Kidney epithelial cell (primary cell): ENCODE data around the gene PSG5. TPM values are rescaled to one million over a fixed set of nuclear protein-coding genes. Genes with fewer than 3 reads are reported as not detected.
A peak's percentile ranks its signal among the peaks of the same experiment; 100 is the strongest.
"Not testable (repeated sequence)": the region's sequence is repeated elsewhere in the genome, so short reads cannot be mapped to it uniquely, and the experiment has no call there.

Experiments
- DNase-seq: peaks from one replicate; pipeline ENCODE4 v3.0.0-alpha.2; 2010; ENCODE audit warnings: low read depth
- H3K27me3 ChIP-seq: 2 replicates; pipeline ENCODE4 v1.6.0; 2011; ENCODE audit warnings: low read length; ENCODE audit not compliant: control insufficient read depth, insufficient read depth
- H3K36me3 ChIP-seq: 2 replicates; pipeline ENCODE4 v1.5.1; 2011; ENCODE audit warnings: low read length; ENCODE audit not compliant: control insufficient read depth, insufficient read depth
- H3K4me3 ChIP-seq: 2 replicates; pipeline ENCODE4 v1.5.1; 2011; ENCODE audit warnings: low read depth, mild to moderate bottlenecking, control low read depth, low read length
- CTCF ChIP-seq: IDR thresholded peaks from 2 replicates; pipeline ENCODE4 v1.5.1; 2011; ENCODE audit warnings: mild to moderate bottlenecking, moderate library complexity, low read length, control low read depth, inconsistent platforms; ENCODE audit not compliant: insufficient read depth, poor library complexity, severe bottlenecking
- total RNA-seq: library from RNA; depleted of rRNA; stranded (reverse); fragments of >200 nt; gene quantifications from 2 replicates; pipeline ENCODE4 v1.2.3, GENCODE V29; 2015

PSG5 gene
- total RNA-seq, 1 donor from 2014 or later = 0.96 TPM

DNA sequence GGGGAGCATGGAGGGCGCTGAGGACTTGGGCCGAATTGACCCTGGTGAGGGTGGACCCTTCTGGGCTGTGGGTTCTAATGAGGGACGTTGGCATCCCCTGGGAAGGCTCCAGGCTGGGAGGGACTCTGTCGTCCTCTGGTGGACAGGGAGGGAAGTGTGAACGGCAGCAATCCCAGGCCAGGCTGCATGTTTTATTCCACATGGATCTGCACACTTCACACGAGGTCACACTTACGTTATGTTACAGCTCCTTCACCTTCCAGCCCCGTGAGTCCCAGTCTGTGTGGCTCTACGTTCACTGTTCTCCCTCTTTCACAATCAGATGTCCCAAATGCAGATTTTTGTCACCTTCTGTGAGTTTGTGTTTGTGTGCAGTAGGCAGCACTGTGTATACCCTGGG lies 1.8 kb upstream of the PSG5 start:
- H3K27me3 ChIP-seq, H3K36me3 ChIP-seq, DNase-seq, H3K4me3 ChIP-seq: not testable (repeated sequence)
- TF ChIP-seq CTCF = peak; percentile 13

DNA sequence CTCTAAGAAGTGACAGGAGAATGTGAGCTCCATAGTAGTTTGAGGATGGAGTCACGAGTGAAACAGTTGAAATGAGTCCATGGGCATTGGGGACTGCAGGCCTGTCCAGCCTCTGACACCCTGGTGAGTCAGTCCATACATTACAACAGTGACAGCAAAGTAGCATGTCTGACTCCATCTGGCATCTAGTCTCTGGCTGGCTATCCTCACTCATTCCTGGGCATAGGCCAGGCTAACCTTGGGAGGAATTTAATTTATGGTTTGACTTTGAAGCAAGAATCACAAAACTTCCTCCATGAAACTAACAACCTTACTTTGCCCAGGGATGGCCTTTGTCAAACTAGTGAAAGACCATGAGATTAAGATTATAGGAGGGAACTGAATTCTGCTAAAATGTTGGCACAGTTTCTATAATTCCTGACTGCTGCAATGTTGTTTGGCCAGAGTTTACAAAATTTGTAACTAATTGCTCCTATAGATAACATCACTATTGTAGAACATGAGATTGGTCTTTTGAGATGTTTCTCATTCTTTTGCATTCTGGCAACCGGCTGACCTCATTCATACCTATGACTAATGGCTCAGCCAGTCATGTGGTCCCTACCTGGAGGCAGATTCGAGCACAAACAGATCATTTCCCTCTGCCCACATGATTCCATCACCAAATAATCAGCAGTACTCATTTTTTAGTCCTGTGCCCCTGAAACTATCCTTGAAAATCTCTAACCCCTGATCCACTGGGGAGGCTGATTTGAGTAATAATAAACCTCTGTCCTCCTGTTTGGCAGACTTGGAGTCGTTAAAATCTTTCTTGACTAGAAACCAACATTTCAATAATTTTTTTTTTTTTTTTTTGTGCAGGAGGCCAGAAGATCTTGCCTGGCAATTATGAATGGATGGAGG lies 4.2 kb downstream of the PSG5 start:
- not testable (repeated sequence) for H3K4me3 ChIP-seq, H3K27me3 ChIP-seq, H3K36me3 ChIP-seq
- DNase-seq = peak; percentile 65

DNA sequence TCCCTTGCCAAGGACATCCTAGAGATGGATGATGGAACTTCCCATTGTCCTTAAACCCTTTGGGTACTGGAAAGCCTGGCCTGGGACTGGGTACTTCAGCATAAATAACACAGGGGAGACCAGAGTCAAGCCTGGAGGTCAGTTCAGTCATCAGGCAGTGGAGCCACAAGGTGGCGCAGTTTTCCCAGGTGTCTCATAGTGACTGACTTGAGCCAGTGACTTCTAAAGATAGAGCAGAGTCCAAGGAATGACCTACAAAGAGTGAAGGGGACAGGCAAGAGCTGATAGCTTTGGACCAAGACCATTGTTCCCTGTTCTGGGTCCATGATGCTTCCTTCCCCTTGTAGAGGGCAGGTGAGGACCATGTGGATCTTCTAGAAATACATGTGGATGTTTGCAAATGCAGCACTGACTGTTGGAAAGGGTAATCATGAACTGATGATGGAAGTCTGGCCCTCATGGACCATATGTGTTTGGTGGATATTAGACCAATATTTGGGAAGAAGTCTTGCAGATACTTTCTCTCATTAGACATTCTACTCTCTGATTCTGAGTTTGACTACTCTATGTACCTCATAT lies 6.7 kb downstream of the PSG5 start:
- not testable (repeated sequence) for H3K27me3 ChIP-seq, H3K4me3 ChIP-seq, H3K36me3 ChIP-seq, DNase-seq
- TF ChIP-seq CTCF = peak; percentile 4

DNA sequence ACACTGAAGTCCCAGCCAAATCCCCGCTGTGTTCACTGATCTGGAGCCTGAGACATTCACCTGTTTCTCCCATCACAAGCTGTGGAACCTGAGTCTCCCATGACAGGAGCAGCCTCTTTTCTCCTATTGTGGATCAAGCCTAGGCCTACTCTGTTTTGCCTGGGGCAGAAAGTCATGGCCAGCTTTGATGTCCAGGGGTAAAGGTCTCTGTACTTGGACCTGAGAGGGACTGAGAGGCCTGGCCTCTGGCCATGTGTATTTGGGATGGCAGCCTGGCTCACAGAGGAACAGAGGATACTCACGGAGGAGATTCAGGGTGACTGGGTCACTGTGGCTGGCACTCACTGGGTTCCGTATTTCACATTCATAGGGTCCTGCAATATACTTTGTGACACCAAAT lies 7.8 kb downstream of the PSG5 start:
- not testable (repeated sequence) for H3K36me3 ChIP-seq, H3K4me3 ChIP-seq, DNase-seq, H3K27me3 ChIP-seq

DNA sequence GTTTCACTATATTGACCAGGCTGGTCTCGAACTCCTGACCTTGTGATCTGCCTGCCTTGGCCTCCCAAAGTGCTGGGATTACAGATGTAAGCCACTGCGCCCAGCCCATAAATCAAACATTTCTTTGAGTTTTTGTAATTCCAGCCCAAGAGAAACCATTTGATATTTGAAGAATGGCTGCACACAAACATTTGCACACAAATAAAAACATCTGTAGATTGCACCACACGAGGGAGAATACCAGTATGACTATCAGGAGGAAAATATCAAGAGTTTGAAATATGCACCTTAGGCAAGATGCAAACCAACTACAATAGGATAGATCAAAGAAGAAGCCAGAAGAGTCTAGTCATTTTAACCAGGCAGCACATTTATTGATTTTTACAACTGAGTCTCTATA lies 20.4 kb downstream of the PSG5 start:
- not testable (repeated sequence) for H3K36me3 ChIP-seq, H3K27me3 ChIP-seq, H3K4me3 ChIP-seq, DNase-seq

DNA sequence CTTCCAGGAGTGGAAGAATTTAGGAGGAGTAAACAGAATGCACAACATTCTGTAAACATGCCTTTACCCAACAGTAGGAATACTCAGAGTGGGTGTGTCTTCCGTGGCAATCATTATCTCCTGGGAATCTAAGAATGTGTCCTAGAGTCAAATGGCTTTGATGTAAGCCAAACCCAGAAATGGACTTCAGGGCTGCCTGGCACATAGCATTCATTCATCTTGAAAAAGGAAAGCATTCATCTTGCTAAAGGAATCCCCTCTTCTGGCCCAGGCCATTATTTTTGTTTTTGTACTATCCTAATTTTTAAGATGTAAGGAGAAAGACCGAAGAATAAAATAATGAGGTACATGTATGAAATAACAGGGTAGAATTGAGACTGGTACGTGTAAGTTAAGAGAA lies 23.2 kb downstream of the PSG5 start:
- DNase-seq, H3K4me3 ChIP-seq, H3K27me3 ChIP-seq, H3K36me3 ChIP-seq: not testable (repeated sequence)

DNA sequence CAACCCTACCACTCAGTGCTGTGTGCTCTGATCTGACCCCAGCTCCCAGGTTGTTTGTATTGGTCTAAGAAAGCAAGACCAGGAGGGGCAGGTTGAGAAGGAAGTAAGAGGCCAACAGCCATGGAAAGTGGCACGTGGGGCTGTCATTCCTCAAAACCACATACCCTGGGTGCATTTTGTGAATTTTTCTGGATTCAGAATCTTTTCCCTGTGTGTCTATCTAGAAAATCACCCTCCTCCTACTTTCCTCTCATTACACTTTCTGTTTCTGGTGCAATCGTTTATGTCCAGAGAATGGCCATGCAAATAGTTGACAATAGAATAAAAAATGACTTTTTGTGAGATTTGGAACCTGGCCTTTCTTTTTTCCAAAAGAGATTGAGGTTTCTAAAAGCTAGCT lies 24.1 kb downstream of the PSG5 start:
- H3K4me3 ChIP-seq, DNase-seq, H3K36me3 ChIP-seq, H3K27me3 ChIP-seq: not testable (repeated sequence)

GRCh38 chr19:43152214-43152613 lies 34.1 kb downstream of the PSG5 start:
- TF ChIP-seq CTCF = no peak
- no peaks in the 10 kb centered on the region for H3K27me3 ChIP-seq
- no peak for DNase-seq

DNA sequence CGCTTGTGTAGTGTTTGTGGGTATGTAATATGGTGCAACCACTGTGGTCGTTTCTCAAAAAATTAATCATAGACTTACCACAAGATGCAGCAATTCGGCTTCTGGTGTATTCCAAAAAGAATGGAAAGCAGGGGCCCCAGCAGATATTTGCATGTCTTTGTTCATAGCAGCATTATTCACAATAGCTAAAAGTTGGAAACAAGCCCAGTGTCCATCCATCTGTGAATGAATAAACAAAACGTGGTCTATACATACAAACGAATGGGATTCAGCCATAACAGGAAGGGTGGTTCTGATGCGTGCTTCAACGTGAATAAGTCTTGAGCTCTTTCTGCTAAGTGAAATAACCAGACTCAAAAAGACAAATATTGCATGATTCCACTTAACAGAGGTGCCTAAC lies 36.5 kb downstream of the PSG5 start:
- not testable (repeated sequence) for H3K4me3 ChIP-seq, H3K27me3 ChIP-seq, H3K36me3 ChIP-seq
- peak; percentile 28 for DNase-seq

More at GRCh38 chr19:43152214-43152613, 34.1 kb downstream of the PSG5 start:
- Histone ChIP-seq H3K4me3 (no peak overlapping the region), H3K36me3 (no peaks in the 10 kb centered on the region)
